GM18520 (cell line): ENCODE measurements around the gene MCC.

Experiments used
- ATAC-seq: cut with Tn5 transposase; IDR thresholded peaks from one replicate; pipeline ENCODE4 v1.9.1; 2021; ENCODE audit not compliant: unreplicated experiment

The MCC gene

DNA sequence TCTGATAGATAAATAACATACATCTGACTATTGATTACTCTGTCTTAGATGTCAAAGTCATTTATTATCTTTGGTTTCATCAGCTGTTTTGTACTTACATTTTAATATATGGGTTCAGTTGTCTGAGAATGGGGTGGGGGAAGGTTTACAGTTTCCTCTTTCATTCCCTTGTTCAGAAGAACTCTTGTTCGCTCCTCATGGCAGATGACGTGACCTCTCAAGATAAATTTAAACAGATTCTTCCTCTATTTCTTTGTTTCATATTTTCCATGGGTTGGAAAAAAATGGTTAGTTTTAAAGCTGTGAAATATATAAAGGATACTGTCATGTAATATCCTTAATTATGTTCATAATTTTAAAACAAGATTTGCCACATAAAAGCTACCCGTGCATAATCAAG is 114.8 kb downstream of the MCC start:
- no peak for ATAC-seq

DNA sequence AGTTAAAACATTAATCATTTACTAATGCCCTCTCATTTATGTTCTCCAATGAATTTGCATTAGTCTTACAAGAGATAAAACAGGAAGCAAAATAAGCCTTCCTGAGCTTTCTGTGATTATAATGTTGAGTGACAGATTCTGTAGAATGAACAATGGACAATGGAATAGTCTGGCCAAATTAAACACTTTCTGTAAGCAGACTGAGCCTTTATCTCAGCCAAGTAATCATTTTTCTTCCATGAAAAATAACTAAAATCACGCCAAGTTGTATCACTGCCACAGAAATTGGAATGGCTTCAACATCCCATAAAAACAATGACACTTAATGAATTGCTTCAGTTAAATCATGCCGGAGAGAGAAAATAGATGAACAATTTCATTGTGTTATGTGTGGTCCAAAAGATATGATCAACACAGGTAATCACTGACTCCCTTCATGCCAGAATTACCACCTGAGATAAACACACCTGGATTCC is 116.5 kb downstream of the MCC start:
- ATAC-seq = no peak

DNA sequence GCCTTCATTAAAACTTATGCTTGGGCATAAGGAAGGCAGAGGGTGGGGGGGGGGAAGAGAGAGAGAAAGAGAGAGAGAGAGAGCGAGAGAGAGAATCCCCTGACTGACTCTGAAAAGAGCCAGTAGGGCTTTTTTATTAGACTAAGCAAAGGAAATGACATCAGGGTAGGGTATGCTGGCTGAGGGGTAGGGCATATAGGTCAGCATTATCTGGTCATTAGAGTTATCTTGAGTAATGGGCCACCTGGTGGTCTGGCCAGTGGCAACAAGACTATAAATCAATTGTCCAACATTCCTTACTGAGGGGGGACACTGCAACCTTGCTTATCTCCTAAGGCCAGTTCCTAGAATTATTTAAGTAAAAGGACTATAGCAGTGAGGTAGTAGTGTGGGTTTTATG is 120.7 kb downstream of the MCC start:
- no peak for ATAC-seq

DNA sequence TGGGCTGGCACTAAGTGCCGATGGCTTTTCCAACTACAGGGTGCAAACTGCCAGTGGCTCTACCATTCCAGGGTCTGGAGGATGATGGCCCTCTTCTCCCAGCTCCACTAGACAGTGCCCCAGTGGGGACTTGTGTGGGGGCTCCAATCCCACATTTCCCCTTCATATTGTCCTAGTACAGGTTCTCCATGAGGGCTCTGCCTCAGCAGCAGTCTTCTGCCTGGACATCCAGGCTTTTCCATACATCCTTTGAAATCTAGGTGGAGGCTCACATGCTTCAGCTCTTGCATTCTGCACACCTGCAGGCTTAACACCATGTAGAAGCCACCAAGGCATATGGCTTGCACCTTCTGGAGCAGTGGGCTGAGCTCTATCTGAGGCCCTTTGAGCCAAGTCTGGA is 123.8 kb downstream of the MCC start:
- no peak for ATAC-seq

DNA sequence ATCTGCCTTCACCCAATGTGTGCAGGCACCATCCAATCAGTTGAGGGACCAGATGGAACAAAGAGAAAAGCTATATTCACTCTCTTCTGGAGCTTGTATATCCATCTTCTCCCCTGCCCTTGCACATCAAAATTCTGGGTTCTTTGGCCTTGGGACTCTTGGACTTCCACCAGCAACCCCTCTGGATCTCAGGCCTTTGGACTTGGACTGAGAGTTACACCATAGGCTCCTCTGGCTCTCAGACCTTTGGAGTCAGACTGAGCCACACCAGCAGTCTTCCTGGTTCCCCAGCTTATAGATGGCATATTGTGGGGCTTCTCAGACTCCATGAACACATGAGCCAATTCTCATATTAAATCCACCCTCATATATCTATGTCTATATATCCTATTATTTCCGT is 126.6 kb downstream of the MCC start:
- ATAC-seq = no peak

DNA sequence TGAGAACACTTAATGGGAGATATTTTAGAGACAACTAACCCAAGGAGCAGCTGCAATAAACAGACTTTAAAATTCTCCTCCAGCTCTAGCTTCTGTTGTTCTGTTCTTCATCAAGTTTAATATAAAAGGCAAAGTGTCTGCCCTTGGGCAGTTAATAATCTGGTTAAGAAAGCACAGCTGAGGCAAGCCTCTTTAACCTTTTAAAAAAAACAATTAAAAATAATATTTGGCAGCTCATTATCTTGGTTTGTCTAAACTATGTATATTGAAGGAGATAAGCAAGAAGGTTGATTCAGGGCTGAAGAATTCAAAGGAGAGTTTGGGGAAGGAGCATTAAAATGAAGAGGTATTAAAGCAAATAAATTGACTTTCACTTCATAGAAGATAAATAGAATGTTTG is 128.8 kb downstream of the MCC start:
- ATAC-seq = no peak

DNA sequence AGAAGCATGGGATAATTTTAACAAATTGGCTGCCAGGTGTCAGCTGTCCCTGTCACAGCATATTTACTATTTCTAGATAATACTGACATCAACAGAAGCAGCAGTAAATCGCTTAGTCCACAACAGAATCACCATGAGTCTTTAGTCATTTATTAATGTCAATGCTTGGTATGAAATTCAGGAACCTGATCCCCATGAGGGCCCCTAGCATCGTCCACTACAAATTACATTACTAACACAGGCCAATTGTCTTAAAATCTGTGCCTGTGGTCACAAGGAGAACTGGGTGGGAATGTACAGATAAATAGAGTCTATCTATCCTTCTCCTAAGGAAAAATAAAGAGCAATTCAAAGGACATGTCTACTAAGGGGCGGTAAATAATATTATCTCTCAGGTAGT is 129.6 kb downstream of the MCC start:
- ATAC-seq = no peak

DNA sequence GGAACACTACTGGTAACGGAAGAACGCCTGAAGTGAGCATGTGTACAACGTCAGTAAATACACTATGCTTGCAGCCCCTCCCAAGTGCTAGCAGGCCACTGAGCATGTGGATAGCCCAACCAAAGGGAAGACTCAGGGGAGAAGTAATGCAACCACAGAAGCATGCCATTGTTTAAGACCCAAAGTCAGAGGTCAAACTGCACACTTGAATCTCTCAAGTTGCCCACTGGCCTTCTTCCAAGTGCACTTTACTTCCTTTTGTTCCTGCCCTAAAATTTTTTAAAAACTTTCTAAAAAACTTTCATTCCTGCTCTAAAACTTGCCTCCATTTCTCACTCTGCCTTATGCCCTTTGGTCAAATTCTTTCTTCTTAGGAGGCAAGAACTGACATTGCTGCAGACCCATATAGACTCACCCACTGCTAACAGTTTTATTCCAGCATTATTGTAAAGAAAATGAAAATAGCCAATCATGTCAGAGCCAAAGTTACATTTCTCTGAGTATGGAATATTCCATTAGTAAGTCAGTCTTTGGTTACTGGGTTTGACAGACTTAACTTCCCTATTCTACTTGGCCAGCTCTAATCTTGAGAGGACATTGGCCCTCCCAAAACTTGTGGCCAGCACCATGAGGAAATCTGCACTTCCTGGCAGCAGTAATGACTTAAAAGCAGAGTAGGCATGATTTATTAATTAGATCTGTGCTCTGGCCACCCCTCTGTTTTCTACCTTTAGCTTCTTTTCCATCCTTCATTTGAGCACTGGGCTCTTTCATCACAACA is 130.4 kb downstream of the MCC start:
- no peak for ATAC-seq

DNA sequence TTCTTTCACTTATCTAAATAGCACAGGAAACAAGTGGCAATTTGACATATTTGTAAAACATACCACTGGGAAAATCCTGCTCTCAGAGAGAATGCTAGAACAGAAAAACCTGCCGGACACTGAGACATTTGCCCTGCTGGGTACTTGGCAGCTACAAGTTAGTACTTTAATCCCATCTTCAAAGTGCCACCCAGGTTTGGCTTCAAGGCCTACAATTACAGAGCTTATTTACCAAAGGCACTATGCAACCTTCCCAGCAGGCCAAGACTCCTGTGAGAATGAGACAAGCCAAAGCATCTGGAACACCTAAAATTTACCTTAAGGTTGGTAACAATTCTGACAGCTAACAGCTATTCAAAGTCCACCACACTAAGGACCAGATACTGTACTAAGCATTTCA is 131.8 kb downstream of the MCC start:
- ATAC-seq = no peak

DNA sequence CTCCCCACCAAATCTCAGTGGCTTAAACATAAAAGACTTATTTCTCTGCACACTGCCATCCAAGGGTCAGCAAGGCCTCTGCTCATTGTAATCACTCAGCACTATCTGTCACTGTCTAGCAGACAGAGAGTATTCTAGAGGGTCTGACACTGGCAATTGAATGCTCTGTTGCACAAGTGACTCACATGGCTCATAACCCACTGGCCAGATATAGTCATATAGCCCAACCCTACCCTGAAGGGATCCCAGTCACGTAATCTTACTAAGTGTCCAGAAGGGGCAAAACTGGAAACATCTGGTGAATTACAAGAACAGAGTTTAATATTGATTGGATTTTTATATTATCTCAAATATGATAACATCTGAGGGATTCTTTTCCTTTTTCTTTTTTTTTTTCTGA is 134.2 kb downstream of the MCC start:
- no peak for ATAC-seq

DNA sequence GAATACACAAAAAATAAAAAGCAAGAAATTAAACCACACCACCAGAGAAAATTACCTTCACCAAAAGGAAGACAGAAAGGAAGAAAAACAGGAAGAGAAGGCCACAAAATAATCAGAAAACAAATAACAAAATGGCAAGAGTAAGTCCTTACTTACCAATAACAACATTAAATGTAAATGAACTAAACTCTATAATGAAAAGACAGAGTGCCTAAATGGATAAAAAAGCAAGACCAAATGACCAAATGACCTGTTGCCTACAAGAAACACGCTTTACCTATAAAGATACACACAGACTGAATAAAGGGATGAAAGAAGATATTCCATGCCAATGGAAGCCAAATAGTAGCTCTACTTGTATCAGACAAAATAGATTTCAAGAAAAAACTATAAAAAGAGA is 140.7 kb downstream of the MCC start:
- ATAC-seq = no peak

DNA sequence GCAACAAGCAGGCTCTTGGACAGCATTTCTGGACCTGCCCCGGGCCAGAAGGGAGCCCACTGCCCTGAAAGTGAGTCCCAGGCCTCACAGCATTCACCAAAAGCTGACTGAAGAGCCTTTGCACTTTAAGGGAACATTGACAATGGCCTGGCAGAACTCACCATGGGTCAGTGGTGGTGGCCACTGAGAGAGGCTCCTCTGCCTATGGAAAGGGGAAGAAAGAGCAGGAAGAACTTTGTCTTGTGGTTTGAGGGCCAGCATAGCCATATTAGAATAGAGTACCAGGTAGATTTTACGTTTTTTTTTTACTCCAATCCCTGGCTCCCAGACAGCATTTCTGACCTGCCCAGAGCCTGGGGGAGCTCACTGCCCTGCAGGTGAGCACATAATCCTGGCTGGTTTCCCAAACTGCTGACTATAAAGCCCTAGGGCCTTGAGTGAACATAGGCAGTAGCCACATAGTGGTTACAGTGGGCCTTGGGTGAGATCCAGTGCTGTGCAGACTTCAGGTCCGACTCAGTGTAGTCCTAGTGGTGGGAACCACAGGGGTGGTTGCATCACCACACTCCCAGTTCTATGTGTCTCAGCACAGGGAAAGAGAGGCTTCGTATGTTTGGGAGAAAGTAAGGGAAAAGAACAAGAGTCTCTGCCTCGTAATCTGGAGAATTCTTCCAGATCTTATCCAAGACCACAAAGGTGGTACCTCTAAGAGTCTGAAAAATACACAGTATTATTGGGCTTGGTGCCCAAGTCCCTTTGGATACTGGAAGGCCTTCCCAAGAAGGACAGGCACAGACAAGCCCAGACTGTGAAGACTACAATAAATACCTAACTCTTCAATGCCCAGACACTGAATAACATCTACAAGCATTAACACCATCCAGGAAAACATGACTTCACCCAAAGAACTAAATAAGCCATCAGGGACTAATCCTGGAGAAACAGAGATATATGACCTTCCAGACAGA is 143.0 kb downstream of the MCC start:
- ATAC-seq = no peak

DNA sequence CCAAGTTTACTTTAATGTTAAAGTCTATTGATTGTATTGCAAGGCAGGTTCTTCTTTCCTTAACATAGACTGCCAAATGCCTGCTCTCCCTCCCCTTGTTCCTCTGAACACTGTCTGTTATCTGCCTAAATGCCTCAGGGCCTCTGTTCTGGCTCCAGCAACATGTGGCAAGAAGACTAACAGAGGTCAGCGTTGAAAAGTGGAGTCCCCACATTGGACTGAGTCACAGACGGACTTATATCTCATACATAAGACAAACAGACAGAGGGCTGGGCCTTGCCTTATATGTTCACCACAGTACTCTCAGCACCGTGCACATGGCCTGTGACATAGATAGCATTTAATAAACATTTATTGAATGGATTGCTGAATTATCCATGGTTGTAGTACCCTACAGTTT is 144.9 kb downstream of the MCC start:
- no peak for ATAC-seq

DNA sequence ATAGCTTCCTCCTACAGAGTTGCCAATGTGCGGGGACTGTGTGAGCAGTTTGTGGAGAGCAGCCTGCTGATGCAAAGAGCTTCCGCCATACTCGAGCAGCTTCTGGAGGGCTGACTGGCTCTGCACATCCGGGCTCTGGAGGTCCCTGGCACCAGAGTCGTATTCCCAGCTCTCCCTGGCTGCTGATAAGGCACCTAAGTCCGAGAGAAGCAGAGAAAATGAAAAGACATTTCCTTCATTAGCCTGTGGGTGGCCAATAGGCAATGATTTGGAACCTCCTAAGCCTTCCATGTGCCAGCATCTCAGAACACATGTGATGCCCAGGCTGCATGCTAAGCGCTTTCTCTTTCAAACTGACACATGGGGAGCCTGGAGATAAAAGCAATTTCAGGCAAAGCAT is 147.7 kb downstream of the MCC start:
- ATAC-seq = no peak

DNA sequence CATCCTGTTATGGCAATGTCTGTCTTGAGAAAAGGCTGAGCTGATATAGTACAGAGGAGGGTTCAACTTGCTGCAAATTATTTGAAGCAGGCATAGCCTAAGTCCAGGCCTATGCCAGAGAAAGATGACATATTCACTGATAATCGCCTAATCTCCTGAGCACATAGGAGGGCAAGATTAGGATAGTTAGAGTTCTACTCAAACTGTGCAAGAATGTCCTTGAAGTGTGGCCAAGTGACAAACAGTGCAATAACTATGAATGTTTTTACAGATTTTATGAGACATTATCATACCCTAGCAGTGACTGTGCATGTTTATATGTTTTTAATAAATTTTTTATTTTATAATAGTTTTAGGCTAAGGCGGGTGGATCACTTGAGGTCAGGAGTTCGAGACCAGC is 149.6 kb downstream of the MCC start:
- ATAC-seq = no peak

DNA sequence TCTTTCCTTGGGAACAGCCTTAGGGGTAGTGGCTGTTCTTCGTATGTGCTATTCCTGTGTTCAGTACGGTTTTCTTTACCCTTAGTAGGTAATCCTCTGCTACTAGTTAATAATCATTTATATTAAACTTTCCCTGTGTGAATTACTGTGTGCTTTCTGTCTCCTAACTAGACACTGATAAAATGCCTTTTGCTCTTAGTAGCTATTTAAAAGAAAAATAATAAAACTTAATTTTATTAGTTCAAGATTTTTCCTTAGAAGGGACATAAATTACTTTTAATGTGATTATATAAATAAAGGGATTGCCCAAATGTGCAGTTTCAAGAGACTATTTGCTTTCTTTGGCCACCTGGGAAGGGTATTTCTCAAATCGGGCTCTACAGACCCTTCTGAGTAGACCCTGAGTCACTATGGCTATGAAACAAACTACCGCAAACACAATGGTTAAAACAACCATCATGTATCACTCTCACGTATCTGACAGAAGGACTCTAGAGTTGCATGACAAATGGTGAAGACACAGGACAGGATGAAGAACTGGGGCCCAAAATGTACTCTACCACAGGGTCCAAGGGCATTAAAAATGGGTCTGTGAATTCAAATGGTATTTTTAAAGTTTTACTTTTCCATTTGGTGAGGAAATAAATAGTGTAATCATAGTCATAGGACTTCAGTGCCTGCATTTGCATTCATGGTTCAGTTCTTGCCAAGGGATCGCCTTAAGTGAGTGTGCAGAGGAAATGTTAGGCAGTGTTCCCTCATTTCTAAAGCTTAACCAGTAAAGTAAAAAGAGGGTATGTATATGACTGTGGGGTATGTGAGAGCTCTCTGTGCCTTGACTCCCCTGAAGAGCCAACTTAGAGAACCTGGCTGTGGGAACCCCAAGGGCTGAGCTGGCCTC is 150.5 kb downstream of the MCC start:
- no peak for ATAC-seq

DNA sequence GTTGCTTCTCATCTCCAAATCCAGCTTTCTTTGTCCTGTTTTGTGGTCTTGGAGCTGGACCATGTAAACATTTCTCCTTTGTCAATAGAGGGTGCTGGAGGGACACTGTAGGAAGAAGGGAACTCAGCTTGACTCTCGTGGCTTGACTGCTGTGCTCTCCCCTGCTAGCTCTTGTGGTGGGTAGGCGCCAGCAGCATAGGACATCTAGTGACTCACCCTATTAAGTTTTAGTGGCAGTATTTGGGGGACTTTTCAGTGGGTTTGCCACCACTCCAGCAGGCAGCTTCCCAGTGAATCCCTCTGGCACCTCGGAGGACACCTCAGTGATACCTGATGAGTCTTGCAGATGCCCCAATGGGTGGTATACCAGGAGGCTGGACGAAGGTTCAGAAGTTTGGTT is 151.3 kb downstream of the MCC start:
- ATAC-seq = no peak

DNA sequence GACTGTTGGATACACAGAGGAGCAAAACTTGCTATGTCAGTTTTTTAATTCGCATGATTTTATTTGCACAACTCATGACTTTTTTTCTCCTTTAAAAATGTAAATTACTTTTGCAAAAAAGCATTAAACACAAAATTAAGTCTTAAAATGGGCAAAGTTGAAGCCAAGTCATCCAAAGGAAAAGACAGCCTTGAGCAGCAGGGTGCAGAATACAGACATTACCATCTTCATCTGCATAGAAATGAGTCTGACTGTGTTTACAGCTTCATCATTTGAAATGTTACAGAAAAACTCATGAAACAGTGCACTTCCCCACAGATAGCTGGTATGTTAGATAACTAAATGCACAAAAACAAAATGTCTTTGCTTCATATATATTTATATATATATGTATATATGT is 154.8 kb downstream of the MCC start:
- no peak for ATAC-seq

DNA sequence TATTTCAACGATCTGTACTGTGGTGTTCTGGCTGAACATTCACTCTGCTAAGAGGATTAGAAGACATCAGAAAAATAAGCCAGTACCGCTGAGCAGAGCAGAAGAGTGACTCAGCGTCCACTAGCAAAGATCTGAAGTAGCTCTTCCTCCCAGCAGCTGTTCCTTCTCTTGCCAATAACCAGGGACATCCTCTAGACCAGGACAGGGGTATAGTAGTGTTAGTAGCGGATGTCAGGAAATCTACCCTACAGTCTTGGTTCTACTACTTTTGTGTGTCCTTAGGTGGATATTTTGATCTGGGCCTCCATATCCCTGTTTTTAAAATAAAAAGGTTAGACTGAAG is 157.1 kb downstream of the MCC start:
- no peak for ATAC-seq

DNA sequence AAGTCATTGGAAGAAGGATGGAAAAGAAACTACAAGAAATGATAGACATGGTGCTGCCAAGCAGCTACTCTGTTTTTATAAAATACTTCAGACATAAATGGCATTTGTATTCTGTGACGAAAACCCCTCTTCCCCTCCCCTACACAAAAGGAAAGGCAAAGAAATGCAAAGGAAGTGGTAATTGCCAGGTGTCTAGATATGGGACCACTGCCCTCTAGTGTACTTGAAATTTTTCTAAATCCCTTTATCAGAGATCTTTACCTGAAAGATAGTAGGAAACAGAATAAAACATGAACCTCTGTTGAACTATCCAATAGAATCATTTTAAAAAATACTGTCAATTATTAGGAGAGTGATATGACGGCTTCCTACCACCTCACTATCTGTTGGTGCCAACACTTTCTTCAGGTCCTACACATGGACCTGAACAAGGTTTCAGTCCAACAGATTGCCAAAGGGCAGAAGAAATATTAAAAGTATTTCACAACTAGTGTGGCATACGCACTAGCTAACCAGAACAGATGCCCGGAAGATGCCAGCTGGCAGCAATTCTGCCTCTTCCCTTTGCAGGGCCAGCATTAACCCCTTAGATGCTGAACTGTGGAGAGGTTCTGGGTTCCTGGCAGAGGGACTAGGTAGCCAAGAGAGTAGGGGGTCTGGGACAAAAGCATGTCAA is 157.6 kb downstream of the MCC start:
- no peak for ATAC-seq

DNA sequence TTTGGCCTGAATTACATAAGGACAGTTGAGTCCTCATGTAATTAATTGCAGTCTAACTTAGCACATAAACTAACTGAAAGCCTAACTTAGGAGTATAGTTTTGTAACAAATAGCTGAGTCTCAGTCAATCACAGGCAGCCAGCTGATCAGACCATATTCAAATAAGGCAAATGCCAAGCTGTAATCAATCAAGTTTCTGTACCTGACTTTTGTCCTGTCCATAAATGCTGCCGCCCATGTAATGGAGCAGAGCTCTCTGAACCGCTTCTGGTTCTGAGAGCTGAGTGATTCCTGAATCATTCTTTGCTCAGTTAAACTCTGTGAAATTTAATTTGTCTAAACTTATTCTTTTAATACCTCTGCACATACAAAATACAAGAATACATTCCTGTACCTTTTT is 158.3 kb downstream of the MCC start:
- no peak for ATAC-seq
